Right atrium auricular region (tissue), 2 donors: ENCODE results near the gene IL1A. TPM values are rescaled to one million over a fixed set of nuclear protein-coding genes. Genes with fewer than 3 reads are reported as not detected.

Source experiments
- DNase-seq: peaks from one replicate; pipeline ENCODE4 v3.0.0-alpha.2; 2019; ENCODE audit warnings: low spot score
- H3K27ac ChIP-seq, 2 donors: fragments of 200-600 bp; sonication (generic); 1 replicate in 1 of 2; 2 replicates in 1 of 2; pipeline ENCODE4 v1.5.1; 2016 to 2019
- H3K27me3 ChIP-seq, 2 donors: fragments of 200-600 bp; sonication (generic); one replicate each; pipeline versions ENCODE4 v1.5.1 to v1.6.0; 2017 to 2019
- H3K36me3 ChIP-seq: fragments of 200-600 bp; sonication (generic); one replicate; pipeline ENCODE4 v1.5.1; 2016
- H3K4me1 ChIP-seq, 2 donors: fragments of 200-600 bp; sonication (generic); one replicate each; pipeline versions ENCODE4 v1.5.1 to v1.6.0; 2017 to 2019
- H3K4me3 ChIP-seq, 2 donors: fragments of 200-600 bp; sonication (generic); 1 replicate in 1 of 2; 2 replicates in 1 of 2; pipeline ENCODE4 v1.5.1; 2017 to 2019; ENCODE audit warnings: mild to moderate bottlenecking in 1 of 2, moderate library complexity in 1 of 2
- H3K9me3 ChIP-seq, 2 donors: fragments of 200-600 bp; sonication (generic); one replicate each; pipeline ENCODE4 v1.5.1; 2019
- total RNA-seq, 2 donors: library from RNA; depleted of rRNA; stranded (reverse); fragments of >200 nt; gene quantifications; one replicate each; pipeline ENCODE4 v1.1.0, GENCODE V29; 2016
- TF ChIP-seq, protein P1 (sequence below), 2 donors: fragments of 200-600 bp; sonication (generic); IDR thresholded peaks; one replicate each; pipeline ENCODE4 v1.5.1; 2019; ENCODE audit warnings: antibody characterized with exemption in 2 of 2

The IL1A gene
- total RNA-seq, 2 donors from 2014 or later: not detected

DNA sequence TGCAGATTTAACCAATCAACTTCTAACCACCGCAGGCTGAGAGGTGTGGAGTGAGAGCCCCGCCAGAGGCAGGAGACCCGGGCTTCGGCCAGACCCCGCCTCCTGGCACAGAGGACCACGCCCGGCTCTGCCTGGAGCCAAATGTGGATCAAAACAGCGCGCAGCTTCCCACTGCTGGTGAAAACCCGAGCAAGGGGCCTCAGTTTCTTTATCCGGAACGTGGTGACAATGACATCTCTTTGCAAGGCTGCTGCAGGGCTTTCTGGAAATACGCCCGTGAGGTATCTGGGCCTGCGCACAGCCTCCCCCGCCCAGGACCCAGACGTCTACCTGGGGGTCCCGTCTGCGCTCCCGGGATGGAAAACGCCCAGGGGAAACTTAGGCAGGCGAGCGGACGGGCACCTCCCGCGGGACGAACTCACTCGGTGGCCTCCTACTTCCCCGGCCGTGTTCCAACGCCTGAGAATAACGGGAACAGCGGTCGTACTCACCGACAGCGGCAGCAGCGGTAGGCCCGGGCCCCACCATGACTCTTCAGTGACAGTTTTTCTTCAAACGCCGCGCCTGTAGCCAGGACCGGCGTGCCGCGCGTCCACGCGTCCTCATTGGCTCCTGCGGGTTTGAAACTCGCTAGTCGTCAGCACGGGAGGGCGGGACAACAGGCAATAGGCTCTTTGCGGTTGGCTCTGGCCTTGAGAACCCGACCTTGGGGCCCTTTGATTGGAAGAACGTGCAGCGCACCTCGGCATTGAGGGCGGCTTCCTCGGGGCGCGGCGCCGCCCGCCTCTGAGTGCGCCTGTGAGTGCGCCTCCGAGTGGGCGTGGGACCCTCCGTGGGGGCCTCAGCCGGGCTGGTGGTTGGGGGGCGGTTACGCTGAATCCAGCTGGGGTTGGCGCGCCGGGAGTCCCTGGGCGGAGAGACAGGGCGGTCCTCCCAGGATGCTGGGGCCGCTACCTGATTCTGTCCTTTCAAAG is 19.9 kb downstream of the IL1A start, which contains the start of gene CKAP2L:
Gene CKAP2L, minus strand, starts transcription at position 539 of the 974 bp plus-strand sequence. Its CDS starts 11 bp downstream, at position 528.
- peak; percentile 96 for DNase-seq
- TF ChIP-seq, protein P1, sequence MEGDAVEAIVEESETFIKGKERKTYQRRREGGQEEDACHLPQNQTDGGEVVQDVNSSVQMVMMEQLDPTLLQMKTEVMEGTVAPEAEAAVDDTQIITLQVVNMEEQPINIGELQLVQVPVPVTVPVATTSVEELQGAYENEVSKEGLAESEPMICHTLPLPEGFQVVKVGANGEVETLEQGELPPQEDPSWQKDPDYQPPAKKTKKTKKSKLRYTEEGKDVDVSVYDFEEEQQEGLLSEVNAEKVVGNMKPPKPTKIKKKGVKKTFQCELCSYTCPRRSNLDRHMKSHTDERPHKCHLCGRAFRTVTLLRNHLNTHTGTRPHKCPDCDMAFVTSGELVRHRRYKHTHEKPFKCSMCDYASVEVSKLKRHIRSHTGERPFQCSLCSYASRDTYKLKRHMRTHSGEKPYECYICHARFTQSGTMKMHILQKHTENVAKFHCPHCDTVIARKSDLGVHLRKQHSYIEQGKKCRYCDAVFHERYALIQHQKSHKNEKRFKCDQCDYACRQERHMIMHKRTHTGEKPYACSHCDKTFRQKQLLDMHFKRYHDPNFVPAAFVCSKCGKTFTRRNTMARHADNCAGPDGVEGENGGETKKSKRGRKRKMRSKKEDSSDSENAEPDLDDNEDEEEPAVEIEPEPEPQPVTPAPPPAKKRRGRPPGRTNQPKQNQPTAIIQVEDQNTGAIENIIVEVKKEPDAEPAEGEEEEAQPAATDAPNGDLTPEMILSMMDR (IDR thresholded peaks at IDR 0.05): peak in 1 of 2 donors; percentile 7
- Histone ChIP-seq H3K27me3 (no peaks in the 10 kb centered on the region), H3K27ac (peak within 1 kb of the TSS in 1 of 2 donors; percentile 38), H3K9me3 (no peaks in the 10 kb centered on the region), H3K4me1 (peaks cover 0 to 13% of the 10 kb centered on the region in 2 donors), H3K4me3 (peak within 1 kb of the TSS; percentile 61 to 70), H3K36me3 (no peaks in the 10 kb centered on the region)

DNA sequence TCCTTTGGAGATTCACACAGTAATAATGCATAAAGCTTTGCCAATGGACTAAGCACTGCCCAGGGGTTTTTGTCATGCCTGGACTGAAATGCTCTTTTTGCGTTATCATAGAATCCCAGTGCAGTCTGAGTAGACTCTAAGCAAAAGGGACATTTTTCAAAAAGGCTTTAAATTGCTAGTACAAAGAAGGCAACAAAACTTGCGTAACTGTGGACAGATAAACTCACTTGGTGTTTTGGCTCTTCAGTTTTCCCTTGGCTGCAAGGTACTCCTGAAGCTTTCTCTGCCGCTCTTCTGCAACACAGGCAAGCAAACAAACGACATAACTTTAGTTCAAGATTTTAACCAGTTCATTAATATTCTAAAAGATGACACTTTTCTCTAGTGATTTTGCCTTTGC is 22.0 kb downstream of the IL1A start:
- Histone ChIP-seq H3K4me1 (peaks cover 0 to 13% of the 10 kb centered on the region in 2 donors), H3K36me3 (no peaks in the 10 kb centered on the region), H3K27me3 (no peaks in the 10 kb centered on the region), H3K27ac (no peak overlapping the region), H3K4me3 (no peak overlapping the region), H3K9me3 (no peaks in the 10 kb centered on the region)
- TF ChIP-seq, protein P1 (IDR thresholded peaks at IDR 0.05): no peak
- no peak for DNase-seq

DNA sequence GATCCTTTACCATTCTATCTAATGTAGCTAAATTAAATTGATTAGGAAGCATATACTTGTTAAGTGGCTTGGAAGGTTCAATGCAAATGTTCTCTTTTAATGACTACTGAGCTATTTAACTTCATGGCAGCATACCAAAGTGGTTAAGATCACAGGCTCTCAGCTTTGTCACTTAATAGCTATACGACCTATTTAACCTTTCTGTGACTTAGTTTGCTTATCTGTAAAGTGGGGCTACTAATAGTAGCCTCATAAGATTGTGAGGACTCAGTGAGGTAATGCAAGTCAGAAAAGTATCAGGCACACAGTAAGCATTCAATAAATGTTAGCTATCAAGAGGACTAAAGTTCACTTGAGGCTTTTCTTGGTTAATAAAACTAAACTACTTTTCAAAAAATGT is 24.1 kb downstream of the IL1A start:
- Histone ChIP-seq H3K4me1 (peaks cover 0 to 11% of the 10 kb centered on the region in 2 donors), H3K9me3 (no peaks in the 10 kb centered on the region), H3K4me3 (no peak overlapping the region), H3K36me3 (no peaks in the 10 kb centered on the region), H3K27ac (no peak overlapping the region), H3K27me3 (no peaks in the 10 kb centered on the region)
- TF ChIP-seq, protein P1 (IDR thresholded peaks at IDR 0.05): no peak
- DNase-seq: no peak

DNA sequence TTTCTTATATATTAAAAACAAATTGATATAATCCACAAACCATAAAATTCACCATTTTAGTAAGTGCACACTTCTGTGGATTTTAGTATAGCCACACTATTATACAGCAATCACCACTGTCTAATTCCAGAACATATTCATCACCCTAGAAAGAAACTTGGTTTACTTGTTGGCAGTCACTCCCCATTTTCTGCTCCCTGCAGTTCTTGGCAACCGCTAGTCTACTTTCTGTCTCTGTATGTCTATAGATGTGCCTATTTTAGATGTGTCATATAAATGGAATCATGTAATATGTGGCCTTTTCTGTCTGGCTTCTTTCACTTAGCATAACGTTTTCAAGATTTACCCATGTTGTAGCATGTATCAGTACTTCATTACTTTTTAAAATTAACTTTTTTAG is 25.6 kb downstream of the IL1A start:
- DNase-seq: no peak
- no peaks in the 10 kb centered on the region for H3K9me3 ChIP-seq
- no peaks in the 10 kb centered on the region for H3K27me3 ChIP-seq
- H3K36me3 ChIP-seq: no peaks in the 10 kb centered on the region
- H3K4me3 ChIP-seq: no peak overlapping the region
- TF ChIP-seq, protein P1 (IDR thresholded peaks at IDR 0.05): no peak
- peaks cover 0 to 1% of the 10 kb centered on the region in 2 donors for H3K4me1 ChIP-seq
- H3K27ac ChIP-seq: no peak overlapping the region

DNA sequence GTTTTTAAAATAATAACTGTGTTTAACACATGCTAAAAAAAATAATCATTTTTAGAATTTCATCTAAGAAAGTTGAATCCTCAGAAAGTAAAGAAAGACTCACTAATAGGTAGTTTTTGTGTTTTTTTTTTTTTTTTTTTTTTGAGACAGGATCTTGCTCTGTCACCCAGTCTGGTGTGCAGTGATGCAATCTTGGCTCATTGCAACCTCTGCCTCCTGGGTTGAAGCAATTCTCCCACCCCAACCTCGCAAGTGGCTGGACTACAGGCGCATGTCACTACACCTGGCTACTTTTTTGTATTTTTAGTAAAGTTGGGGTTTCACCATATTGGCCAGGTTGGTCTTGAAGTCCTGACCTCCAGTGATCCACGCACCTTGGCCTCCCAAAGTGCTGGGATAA is 27.0 kb downstream of the IL1A start:
- no peaks in the 10 kb centered on the region for H3K9me3 ChIP-seq

More for the DNA sequence above, 27.0 kb downstream of the IL1A start:
- Histone ChIP-seq H3K27me3 (no peaks in the 10 kb centered on the region), H3K4me3 (no peak overlapping the region), H3K27ac (no peak overlapping the region), H3K4me1 (no peaks in the 10 kb centered on the region), H3K36me3 (no peaks in the 10 kb centered on the region)
- TF ChIP-seq, protein P1 (IDR thresholded peaks at IDR 0.05): no peak
- no peak for DNase-seq
